Measurements from ENCODE around the gene CENATAC.

DNA sequence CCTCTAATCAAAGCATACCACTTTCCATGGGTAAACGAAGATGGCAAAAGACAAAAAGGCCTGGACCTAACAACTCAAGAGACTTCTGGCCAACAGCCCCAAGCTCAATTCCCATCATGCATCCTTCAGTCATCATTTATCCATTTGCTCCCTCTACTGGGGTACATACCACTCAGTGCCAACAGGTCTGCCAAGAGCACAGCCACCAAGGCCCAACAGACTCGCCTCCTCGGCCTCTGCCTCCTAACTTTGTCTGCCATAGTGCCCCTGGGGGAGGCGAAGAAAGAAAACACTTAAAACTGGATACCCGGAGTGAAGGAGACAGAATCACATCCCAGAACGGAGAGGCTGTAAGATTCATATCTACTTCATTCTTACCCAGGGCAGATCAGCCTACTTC, 58.0 kb downstream of the CENATAC start:
- TF ChIP-seq, protein P1, sequence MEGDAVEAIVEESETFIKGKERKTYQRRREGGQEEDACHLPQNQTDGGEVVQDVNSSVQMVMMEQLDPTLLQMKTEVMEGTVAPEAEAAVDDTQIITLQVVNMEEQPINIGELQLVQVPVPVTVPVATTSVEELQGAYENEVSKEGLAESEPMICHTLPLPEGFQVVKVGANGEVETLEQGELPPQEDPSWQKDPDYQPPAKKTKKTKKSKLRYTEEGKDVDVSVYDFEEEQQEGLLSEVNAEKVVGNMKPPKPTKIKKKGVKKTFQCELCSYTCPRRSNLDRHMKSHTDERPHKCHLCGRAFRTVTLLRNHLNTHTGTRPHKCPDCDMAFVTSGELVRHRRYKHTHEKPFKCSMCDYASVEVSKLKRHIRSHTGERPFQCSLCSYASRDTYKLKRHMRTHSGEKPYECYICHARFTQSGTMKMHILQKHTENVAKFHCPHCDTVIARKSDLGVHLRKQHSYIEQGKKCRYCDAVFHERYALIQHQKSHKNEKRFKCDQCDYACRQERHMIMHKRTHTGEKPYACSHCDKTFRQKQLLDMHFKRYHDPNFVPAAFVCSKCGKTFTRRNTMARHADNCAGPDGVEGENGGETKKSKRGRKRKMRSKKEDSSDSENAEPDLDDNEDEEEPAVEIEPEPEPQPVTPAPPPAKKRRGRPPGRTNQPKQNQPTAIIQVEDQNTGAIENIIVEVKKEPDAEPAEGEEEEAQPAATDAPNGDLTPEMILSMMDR (IDR thresholded peaks at IDR 0.05; ENCODE audit: low read depth, low read length, poor library complexity, severe bottlenecking) = peak; percentile 47
- no peak for TF ChIP-seq EZH2phosphoT487 (IDR thresholded peaks at IDR 0.05; ENCODE audit: borderline replicate concordance, low read length)

Data from DOHH2 (cell line).